Mucosa of descending colon (tissue), 3 donors: ENCODE results near the gene CORO2A. TPM values are rescaled to one million over a fixed set of nuclear protein-coding genes. Genes with fewer than 3 reads are reported as not detected.
"Not testable (repeated sequence)": the region's sequence is repeated elsewhere in the genome, so short reads cannot be mapped to it uniquely, and the experiment has no call there.

Source experiments
- ATAC-seq: fragments of 200-7000 bp; cut with Tn5 transposase; one replicate; pipeline ENCODE4 v1.9.1; 2020; ENCODE audit warnings: mild to moderate bottlenecking, moderate library complexity
- DNase-seq, 3 donors: peaks; one replicate each; pipeline ENCODE4 v3.0.0-alpha.2; 2020
- H3K36me3 ChIP-seq: fragments of 200-600 bp; one replicate; pipeline ENCODE4 v1.8.0; 2021; ENCODE audit warnings: low read depth, mild to moderate bottlenecking
- H3K4me1 ChIP-seq: fragments of 200-600 bp; one replicate; pipeline ENCODE4 v1.8.0; 2021; ENCODE audit warnings: low read depth, mild to moderate bottlenecking
- H3K4me3 ChIP-seq: fragments of 200-600 bp; one replicate; pipeline ENCODE4 v1.8.0; 2021; ENCODE audit warnings: mild to moderate bottlenecking
- H3K9me3 ChIP-seq: fragments of 200-600 bp; one replicate; pipeline ENCODE4 v1.8.0; 2021; ENCODE audit warnings: mild to moderate bottlenecking
- intact Hi-C, 2 donors: fragments of 100-400 bp; cut with DNase I in 1 of 2; cut with micrococcal nuclease in 1 of 2; formaldehyde crosslinking; loops; one replicate each; pipeline versions ENCODE4 v1.11.0 to v1.11.1; 2022; cut with DNase I, micrococcal nuclease
- total RNA-seq, 3 donors: library from RNA; stranded (reverse); fragmentation: NEBNext Ultra II Directional in 2 of 3; extraction: Animal tissue kit (Norgen Biotek cat#: 25700) in 2 of 3; gene quantifications; one replicate each; pipeline versions ENCODE4 v1.2.1 to v1.2.4, GENCODE V29; 2021 to 2023
- TF ChIP-seq, protein P1 (sequence below): fragments of 200-600 bp; IDR thresholded peaks from one replicate; pipeline ENCODE4 v1.8.0; 2022; ENCODE audit warnings: antibody characterized with exemption, mild to moderate bottlenecking
- donor health status: DM: no; HTN: no; CAD: no; lungs with moderate emphysema.
- donor health status: DM: no; HTN: no; CAD: no.
- donor health status: DM: no; HTN: yes; CAD: no.

Gene CORO2A
- total RNA-seq, 3 donors from 2014 or later: 25.8 to 56.1 (median 45.0) TPM

DNA sequence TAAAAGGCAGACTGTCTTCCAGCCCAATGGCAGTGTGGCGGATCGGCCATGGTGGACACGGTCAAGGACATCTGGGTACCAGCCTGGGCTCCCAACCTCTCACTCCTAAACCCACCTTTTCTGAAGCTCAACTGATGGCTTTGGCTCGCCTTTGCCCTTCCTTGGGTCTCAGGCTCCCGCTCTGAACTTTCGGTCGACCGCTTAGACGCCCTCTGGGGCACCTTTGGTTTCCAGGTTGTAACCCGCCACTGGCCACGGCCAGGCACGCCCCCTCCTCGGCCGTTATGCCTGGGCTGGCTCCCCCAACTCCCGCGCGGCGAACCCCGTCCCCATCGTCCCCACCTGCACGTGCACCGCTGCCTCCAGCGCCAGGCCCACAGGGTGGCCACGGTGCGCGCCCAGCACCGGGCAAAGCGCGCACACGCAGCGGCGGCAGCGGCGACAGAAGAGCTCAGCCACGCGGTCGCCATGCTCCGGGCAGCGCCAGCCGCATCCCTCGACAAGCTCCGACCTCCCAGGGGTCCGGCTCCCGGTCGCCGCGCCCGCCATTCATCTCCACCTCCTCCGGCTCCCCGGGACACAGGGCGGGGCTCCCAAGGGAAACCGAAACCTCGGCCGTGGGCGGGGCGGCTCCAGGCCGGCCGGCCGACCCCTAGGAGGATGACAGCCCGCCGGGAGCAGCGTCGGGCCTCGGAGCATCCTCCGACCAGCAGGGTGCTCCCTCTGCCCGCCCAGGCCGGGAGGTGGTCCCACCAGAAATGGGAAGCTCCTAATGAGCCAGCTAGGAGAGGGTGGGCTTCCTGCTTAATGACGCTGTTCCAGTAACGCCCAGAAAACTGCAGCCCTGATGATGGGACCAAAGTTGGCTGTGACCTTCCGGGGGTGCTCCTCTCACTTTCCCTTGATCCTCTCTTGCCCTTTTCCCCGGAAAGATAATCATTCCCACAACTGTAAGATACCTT, 73.5 kb downstream of the CORO2A start, which contains the start of gene TRIM14:
Gene TRIM14, minus strand, starts transcription at position 583 of the 962 bp plus-strand sequence. Its CDS starts 34 bp downstream, at position 549.
- Histone ChIP-seq H3K4me3 (peak within 1 kb of the TSS; percentile 61), H3K9me3 (no peaks in the 10 kb centered on the region), H3K36me3 (peaks cover 6% of the 10 kb centered on the region), H3K4me1 (peaks cover 26% of the 10 kb centered on the region)
- intact Hi-C loops: no loop called here
- ATAC-seq (peak; percentile 77), DNase-seq (peak; percentile 90 to 92 (median 91))
- TF ChIP-seq, protein P1, sequence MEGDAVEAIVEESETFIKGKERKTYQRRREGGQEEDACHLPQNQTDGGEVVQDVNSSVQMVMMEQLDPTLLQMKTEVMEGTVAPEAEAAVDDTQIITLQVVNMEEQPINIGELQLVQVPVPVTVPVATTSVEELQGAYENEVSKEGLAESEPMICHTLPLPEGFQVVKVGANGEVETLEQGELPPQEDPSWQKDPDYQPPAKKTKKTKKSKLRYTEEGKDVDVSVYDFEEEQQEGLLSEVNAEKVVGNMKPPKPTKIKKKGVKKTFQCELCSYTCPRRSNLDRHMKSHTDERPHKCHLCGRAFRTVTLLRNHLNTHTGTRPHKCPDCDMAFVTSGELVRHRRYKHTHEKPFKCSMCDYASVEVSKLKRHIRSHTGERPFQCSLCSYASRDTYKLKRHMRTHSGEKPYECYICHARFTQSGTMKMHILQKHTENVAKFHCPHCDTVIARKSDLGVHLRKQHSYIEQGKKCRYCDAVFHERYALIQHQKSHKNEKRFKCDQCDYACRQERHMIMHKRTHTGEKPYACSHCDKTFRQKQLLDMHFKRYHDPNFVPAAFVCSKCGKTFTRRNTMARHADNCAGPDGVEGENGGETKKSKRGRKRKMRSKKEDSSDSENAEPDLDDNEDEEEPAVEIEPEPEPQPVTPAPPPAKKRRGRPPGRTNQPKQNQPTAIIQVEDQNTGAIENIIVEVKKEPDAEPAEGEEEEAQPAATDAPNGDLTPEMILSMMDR: no peak

DNA sequence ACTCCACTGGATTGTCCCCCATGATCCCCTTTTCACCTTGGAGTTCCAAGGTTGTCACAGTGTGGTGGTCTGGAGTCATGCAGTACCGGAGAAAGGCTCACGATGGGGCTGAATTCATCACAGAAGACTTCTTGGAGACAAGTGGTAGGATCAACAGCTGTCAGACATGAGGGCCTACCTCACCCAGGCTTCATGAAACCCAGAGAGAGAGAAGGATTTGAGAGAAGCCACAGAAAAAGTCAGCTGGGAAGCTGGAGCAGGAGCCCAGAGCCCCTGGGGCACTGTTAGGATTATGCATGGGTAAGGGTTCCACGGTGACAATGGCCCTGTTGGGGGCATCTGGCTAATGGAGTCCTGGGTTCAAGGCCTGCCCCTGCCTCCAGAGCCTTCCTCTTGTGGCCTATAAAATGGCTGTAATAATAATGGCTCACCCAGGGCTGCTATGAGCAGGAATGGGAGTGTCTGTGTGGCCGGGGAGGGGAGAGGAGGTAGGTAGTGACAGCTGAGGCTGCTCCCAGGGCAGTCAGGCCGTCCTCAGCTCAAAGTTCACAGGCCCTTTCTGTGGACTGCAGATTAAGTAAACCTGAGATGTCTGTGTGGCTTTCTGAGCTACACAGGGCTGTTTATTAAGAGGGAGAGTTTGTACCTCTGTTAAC, 74.3 kb downstream of the CORO2A start:
- DNase-seq (peak; percentile 78 to 85 (median 82)), ATAC-seq (peak; percentile 84)

DNA sequence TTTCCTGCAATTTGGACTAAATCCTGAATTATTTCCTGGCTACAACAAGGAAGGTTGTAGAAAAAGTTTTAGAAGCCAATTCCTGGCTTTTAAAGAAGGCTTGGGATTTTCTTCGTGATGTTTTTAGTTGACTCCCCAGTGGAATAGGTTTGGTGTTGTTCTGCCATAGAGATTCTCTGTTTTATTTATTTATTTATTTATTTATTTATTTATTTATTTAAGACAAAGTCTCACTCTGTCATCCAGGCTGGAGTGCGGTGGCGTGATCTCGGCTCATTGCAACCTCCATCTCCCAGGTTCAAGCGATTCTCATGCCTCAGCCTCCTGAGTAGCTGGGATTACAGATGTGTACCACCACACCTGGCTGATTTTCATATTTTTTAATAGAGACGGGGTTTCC, 75.3 kb downstream of the CORO2A start:
- ATAC-seq, intact Hi-C loops, H3K9me3 ChIP-seq, H3K36me3 ChIP-seq, H3K4me3 ChIP-seq: not testable (repeated sequence)
- H3K4me1 ChIP-seq: peaks cover 26% of the 10 kb centered on the region
- peak in 1 of 3 donors; percentile 31 for DNase-seq

More for the DNA sequence above, 74.3 kb downstream of the CORO2A start:
- H3K9me3 ChIP-seq: no peaks in the 10 kb centered on the region
- intact Hi-C loops: no loop called here
- TF ChIP-seq, protein P1: no peak
- peaks cover 6% of the 10 kb centered on the region for H3K36me3 ChIP-seq
- peak overlapping the region; percentile 61 for H3K4me3 ChIP-seq
- H3K4me1 ChIP-seq: peaks cover 26% of the 10 kb centered on the region

DNA sequence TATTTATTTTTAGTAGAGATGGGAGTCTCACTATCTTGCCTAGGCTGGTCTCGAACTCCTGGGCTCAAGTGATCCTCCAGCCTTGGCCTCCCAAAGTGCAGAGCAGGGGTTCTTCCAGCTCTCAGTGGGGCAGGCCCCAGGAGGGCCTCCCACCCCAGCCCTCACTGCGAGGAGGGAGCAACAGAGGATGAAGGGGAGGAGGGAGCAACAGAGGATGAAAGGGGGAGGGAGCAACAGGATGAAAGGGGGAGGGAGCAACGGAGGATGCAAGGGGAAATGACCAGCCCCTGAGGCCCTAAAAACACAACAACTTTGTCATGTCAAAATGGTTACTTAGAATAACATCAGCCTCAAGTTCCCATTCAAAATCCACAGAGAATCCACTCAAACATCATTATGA, 83.4 kb downstream of the CORO2A start:
- peak; percentile 49 for ATAC-seq
- DNase-seq: peak in 1 of 3 donors; percentile 38
- intact Hi-C loops: no loop called here
- Histone ChIP-seq H3K9me3 (no peaks in the 10 kb centered on the region), H3K4me1 (peaks cover 7% of the 10 kb centered on the region), H3K36me3 (no peaks in the 10 kb centered on the region), H3K4me3 (no peak overlapping the region)
- TF ChIP-seq, protein P1: no peak

DNA sequence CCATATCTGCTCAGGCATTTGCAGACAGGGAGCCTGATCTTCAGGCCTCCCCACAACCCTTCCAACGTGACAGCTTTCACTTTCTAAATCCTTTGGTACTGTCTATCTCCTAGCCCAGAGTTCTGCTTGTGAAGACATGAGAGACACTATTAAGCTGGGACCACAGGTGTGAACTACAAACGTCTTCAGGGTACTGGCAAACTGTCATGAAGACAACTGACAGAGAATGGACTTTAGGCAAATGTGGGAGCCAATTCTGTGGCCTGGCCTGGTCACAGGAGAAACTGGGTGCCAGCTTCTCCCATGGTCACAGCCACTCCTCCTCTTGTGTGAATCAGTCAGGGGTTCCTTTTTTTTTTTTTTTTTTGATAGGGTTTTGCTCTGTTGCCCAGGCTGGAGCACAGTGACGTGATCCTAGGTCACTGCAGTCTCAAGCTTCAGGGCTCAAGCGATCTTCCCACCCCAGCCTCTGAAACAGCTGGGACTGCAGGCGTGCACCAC, 83.9 kb downstream of the CORO2A start:
- DNase-seq: peak in 1 of 3 donors; percentile 27
- Histone ChIP-seq H3K4me3 (no peak overlapping the region), H3K4me1 (peaks cover 7% of the 10 kb centered on the region), H3K36me3 (no peaks in the 10 kb centered on the region), H3K9me3 (no peaks in the 10 kb centered on the region)
- peak; percentile 74 for ATAC-seq
- TF ChIP-seq, protein P1: no peak
- intact Hi-C loops: no loop called here
